GM18951 (cell line): ENCODE measurements around the gene NKAIN2.
"Not testable (repeated sequence)": the region's sequence is repeated elsewhere in the genome, so short reads cannot be mapped to it uniquely, and the experiment has no call there.

Experiments used
- POLR2A ChIP-seq: IDR thresholded peaks from 4 replicates; pipeline ENCODE4 v1.6.1; 2011; ENCODE audit warnings: mild to moderate bottlenecking; ENCODE audit not compliant: insufficient read length, insufficient read depth; ENCODE audit errors: extremely low read depth
- in situ Hi-C: fragments of 300-500 bp; cut with MboI; formaldehyde crosslinking; loops from one replicate; pipeline ENCODE4 v1.12.0; 2022; ENCODE audit warnings: low sequenced_read_pairs, mixed read lengths, inconsistent platforms; ENCODE audit not compliant: unreplicated experiment

NKAIN2 gene

DNA sequence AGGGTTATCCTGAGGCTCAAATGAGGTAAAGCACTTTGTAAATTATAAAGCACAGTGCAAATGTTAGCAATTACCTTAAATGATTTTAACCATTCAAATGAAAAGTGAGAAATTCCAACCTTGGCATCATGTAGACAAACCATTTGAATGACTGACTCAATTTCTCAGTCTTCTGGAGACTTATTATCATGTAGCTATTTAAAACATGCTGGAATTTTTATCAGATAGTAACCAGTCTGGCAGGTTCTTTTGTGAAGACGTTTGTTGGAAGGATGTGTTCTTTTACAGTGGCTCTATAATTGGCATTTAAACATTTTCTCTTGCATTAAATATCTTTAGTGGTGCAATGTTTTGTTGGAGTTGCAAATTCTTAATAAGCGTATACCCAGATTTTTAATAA, 386.6 kb downstream of the NKAIN2 start:
- in situ Hi-C loops, result no loop called here
- no peak for TF ChIP-seq POLR2A

GRCh38 chr6:124193132-124193531, 389.5 kb downstream of the NKAIN2 start:
- in situ Hi-C loops, result no loop called here
- TF ChIP-seq POLR2A, result no peak

GRCh38 chr6:124197148-124197547, 393.5 kb downstream of the NKAIN2 start:
- in situ Hi-C loops, result no loop called here
- no peak for TF ChIP-seq POLR2A

GRCh38 chr6:124199286-124199685, 395.6 kb downstream of the NKAIN2 start:
- in situ Hi-C loops, result no loop called here
- TF ChIP-seq POLR2A, result no peak

DNA sequence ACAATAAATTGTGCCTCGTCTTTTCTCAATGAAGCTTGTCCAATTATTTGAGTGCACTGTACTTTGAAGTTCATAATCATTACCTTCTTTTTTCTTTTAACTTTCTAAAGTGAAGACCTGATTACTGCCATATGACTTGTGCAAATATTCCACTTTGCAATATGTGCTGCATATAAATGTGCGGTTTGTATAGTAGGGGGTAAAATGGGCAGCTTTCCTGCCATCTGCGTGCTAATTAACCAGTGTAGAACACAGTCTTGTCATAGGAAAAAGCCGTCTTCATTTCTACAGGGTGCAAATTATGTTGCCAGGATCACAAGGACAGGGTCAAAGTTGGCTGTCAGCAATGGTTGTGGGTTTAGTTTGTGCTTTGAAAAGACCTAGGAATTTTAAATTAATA, 397.0 kb downstream of the NKAIN2 start:
- in situ Hi-C loops, result no loop called here
- no peak for TF ChIP-seq POLR2A

DNA sequence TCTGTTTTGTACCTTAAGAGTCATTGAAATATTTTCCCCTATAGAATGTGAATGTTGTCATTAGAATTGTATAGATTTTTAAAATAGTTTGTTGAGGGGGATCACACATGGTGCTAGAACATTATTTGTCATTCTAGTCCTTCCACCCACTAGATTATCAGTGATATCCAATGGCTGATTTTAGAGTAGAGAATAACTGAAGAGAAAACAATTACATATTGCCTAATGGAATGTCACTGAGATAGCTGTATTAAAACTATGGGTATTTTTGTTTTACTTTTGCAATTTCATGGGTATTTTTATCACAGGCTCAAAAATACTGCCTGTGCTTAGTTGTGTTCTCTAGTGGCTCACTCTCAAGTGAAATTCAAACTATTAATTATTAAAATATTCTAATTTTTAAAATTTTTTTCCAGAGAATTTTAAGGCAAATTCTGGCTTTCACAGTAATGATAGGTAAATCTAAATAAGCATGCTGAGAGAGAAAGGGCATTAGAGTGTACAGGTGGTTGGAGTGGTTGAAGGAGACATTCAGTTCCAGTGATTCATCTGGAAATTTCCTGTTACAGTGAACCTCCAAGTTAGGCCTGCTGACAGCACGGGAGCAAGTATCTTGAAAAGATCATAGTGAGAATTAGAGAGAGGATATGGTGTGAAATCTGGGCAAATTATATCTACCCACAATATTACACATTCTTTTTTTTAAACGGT, 399.6 kb downstream of the NKAIN2 start:
- no peak for TF ChIP-seq POLR2A
- in situ Hi-C loops, result no loop called here

DNA sequence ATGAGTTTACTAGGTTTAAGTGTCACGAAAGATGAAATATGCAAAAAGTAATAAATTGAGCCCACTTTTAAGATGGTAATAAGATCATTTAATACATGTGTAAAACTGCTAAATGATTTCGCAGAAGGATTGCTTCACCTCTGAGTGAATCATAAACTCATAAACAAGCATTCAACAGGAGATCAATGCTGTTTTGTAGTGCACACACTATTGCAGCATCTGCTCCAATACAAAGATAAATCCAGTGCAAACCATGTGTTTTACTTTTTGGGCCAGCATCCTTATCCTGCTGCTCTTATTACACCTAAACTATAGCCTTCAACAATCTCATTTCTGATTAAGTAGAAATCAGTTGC, 400.1 kb downstream of the NKAIN2 start:
- TF ChIP-seq POLR2A, result no peak
- in situ Hi-C loops, result no loop called here

- TF ChIP-seq POLR2A, result no peak
- in situ Hi-C loops, result no loop called here
These were observed 402.3 kb downstream of the NKAIN2 start for GRCh38 chr6:124205921-124206320.

GRCh38 chr6:124223611-124224345, 420.1 kb downstream of the NKAIN2 start:
- TF ChIP-seq POLR2A, result no peak
- in situ Hi-C loops, result no loop called here

- in situ Hi-C loops, result no loop called here
These were observed 422.7 kb downstream of the NKAIN2 start for GRCh38 chr6:124226396-124226795.

GRCh38 chr6:124233221-124233620, 429.6 kb downstream of the NKAIN2 start:
- in situ Hi-C loops, result no loop called here

More at GRCh38 chr6:124226396-124226795, 422.7 kb downstream of the NKAIN2 start:
- no peak for TF ChIP-seq POLR2A

GRCh38 chr6:124234801-124235200, 431.1 kb downstream of the NKAIN2 start:
- no peak for TF ChIP-seq POLR2A
- in situ Hi-C loops, result no loop called here

More at GRCh38 chr6:124233221-124233620, 429.6 kb downstream of the NKAIN2 start:
- no peak for TF ChIP-seq POLR2A

DNA sequence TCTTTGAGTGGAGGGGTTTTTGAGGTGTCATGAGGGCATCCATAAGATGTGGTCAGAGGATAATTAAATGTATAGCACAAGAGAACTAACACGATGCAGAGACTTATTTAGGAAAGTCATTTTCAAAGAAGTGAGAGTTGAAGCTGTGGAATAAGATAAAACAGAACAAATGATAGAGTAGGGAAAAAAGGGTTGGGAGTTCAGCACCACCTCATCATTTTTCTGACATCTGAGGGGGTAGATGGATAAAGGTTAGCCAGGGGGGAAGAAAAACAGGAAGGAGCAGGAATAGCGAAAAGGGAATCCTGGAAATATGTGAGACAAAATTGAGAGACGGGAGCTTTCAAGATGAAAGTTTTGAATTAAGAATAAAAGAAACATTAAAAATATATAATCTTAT, 434.2 kb downstream of the NKAIN2 start:
- in situ Hi-C loops, result no loop called here
- no peak for TF ChIP-seq POLR2A

DNA sequence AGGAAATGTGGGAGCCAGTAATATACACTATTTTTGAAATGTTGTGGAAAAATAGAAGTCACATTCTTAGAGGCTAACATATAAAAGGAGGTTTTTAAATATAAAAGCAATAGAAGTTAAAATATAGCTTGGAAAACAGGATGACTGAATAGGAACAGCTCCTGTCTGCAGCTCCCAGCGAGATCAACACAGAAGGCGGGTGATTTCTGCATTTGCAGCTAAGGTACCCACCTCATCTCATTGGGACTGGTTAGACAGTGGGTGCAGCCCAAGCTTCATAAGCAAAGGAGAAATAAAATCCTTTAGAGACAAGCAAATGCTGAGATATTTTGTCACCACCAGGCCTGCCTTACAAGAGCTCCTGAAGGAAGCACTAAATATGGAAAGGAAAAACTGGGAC, 434.7 kb downstream of the NKAIN2 start:
- in situ Hi-C loops, result not testable (repeated sequence)
